GM19025 (cell line): ENCODE results near the gene PPP2R3B.
"Not testable (repeated sequence)": the region's sequence is repeated elsewhere in the genome, so short reads cannot be mapped to it uniquely, and the experiment has no call there.

Experiments
- ATAC-seq: cut with Tn5 transposase; IDR thresholded peaks from one replicate; pipeline ENCODE4 v1.9.1; 2021; ENCODE audit warnings: mild to moderate bottlenecking, low read depth, moderate library complexity; ENCODE audit not compliant: unreplicated experiment

PPP2R3B gene

GRCh38 chrX:324664-325063, 62.0 kb downstream of the PPP2R3B start:
- not testable (repeated sequence) for ATAC-seq

DNA sequence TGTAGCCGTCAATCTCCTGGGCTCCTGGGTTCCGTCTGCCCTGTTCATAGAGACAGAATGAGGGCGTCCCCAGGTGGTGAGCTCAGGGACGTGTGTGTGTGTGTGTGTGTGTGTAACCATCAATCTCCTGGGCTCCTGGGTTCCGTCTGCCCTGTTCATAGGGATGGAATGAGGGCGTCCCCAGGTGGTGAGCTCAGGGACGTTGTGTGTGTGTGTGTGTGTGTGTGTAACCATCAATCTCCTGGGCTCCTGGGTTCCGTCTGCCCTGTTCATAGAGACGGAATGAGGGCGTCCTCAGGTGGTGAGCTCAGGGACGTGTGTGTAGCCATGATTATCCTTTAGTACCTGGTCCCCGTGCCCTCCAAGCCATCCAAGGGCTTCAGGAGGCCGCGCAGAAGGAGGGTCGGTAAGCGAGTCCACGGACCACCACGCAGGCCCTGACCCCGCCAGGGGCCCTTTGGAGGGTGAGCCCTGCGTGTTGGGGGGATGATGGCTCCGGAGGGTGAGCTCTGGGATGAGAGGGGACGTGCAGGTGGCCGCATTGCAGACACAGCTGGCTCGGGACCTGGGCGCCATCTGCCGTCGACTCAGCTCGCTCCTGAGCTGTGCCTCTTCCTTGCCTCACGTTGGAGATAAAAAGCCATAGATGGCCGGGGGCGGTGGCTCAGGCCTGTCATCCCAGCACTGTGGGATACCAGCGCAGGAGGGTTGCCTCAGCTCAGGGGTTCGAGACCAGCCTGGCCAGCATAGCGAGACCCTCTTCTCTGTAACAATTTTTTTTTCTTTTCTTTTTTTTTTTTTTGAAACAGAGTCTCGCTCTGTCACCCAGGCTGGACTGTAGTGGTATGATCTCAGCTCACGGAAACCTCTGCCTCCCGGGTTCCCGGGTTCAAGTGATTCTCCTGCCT, 62.7 kb downstream of the PPP2R3B start:
- ATAC-seq: no peak

- ATAC-seq: no peak
These were observed 66.5 kb downstream of the PPP2R3B start for GRCh38 chrX:320126-320783.

DNA sequence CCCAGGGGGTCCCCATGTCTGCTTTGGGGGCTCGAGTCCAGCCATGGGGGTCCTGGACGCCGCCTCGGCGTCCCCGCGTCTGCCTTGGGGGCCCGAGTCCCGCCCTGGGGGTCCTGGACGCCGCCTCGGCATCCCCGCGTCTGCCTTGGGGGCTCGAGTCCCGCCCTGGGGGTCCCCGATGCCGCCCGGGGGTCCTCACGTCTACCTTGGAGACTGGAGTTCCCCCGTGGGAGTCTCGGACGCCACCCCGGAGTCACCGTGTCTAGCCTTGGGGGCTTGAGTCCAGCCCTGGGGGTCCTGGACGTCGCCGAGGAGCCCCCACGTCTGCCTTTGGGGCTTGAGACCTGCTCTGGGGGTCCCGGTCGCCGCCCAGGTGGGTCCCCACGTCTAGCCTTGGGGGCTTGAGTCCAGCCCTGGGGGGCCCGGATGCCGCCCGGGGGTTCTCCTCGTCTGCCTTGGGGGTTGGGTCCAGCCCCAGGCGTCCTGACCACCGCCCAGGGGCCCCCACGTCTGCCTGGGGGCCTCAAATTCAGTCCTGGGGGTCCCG, 67.1 kb downstream of the PPP2R3B start:
- no peak for ATAC-seq

- ATAC-seq: peak; percentile 81
These were observed 67.7 kb downstream of the PPP2R3B start, which contains the start of gene GTPBP6 for GRCh38 chrX:318739-319578. GTPBP6 (minus strand) TSS chrX:318796; CDS start chrX:318787, 9 bp downstream.

GRCh38 chrX:318068-318738, 68.5 kb downstream of the PPP2R3B start:
- peak; percentile 42 for ATAC-seq

GRCh38 chrX:317424-318067, 69.2 kb downstream of the PPP2R3B start:
- ATAC-seq: no peak

DNA sequence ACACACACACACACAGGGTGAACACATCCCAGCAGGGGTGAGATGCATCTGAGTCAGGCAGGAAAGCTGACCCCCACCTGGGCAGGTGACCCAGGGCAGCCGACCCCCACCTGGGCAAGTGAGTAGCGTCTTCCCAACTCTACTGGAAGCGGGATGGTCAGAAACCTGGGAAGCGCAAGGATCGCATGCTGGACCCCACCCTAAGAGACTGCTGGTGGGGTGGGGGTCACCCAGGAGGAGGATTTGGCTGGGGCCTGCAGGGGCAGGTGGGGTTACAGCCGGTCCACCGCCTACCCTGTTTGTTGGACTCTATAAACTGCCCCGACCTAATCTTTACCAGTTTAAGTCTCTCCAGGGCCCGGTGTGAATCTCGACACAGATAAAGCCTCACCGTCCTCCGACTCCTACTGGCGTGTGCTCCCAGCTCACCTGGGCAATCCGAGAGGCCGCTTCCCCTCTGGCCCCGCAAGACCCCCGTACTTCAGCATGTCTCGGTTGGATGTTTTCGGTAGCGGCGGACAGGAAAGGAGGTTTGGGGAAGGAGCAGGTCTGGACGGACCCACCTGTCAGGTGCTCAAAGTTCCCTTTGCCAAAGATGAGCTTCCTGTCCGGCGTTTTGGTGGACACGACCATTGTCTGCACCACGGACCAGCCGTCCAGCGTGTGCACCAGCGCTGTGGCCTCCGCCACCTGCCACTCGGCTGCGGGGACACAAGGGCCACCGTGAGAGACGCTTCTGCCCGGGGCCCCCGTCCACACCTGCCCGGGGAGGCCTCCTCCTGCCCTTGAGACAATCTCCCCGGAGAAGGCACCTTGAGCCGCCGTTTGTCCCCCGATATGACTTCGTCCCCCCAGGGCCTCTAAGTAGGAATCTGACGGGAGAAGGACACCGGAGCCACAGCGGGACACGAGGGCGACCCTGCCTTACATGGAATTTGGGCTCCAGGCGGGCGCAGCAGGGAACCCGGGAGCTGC, 70.1 kb downstream of the PPP2R3B start:
- ATAC-seq: no peak

GRCh38 chrX:314781-315595, 71.7 kb downstream of the PPP2R3B start:
- no peak for ATAC-seq

DNA sequence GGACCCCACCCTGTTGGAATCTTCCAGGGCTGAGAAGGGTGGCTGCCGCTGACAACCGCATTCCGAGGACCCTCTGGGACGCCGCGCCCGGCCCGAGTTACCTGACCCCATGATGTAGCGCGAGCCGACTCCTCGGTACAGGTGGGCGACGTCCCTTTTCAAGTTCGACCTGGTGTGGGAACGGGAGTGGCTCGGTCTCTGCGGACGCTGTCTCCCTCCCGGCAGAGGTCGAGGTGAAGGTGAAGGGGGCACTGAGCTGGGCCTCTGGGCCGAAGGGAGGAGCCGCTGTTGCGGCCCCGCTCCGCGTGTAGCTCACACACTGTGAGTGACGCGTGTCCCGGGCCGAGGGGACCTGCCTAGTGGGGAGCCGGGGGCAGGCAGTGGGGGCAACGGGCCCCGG, 72.7 kb downstream of the PPP2R3B start:
- ATAC-seq: no peak

GRCh38 chrX:313546-313945, 73.2 kb downstream of the PPP2R3B start:
- ATAC-seq: no peak

DNA sequence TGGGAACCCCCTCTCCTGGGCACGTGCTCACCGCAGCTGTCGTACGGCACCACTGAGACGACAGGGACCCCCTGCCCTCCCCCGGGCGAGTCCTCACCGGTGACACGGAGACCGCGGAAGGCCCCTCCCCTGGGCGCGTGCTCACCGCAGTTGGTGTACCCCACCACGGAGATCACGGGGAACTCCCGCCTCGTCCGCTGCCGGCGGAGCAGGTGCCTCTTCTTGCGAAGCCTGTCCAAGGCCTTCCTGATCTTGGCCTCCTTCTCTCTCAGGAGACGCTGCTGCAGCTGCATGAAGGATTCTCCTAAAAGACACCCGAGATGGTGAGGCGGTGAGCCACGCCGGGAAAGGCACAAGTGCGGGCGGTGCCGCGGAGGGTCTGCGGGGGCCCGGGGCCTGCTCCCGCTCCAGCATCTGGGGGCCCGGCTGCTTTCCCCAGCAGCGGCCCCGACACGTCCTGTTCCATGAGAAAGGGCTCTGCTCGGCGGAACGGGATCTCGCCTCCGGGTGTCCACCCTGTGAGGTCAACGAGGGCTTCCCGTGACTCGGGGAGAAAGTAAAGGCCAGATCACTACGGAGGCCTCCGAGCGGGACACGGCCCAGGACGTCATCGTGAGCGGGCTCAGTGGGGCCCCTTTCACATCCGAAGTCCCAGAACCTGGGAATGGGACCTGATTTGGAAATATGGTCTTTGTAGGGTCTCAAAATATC, 73.9 kb downstream of the PPP2R3B start:
- no peak for ATAC-seq

DNA sequence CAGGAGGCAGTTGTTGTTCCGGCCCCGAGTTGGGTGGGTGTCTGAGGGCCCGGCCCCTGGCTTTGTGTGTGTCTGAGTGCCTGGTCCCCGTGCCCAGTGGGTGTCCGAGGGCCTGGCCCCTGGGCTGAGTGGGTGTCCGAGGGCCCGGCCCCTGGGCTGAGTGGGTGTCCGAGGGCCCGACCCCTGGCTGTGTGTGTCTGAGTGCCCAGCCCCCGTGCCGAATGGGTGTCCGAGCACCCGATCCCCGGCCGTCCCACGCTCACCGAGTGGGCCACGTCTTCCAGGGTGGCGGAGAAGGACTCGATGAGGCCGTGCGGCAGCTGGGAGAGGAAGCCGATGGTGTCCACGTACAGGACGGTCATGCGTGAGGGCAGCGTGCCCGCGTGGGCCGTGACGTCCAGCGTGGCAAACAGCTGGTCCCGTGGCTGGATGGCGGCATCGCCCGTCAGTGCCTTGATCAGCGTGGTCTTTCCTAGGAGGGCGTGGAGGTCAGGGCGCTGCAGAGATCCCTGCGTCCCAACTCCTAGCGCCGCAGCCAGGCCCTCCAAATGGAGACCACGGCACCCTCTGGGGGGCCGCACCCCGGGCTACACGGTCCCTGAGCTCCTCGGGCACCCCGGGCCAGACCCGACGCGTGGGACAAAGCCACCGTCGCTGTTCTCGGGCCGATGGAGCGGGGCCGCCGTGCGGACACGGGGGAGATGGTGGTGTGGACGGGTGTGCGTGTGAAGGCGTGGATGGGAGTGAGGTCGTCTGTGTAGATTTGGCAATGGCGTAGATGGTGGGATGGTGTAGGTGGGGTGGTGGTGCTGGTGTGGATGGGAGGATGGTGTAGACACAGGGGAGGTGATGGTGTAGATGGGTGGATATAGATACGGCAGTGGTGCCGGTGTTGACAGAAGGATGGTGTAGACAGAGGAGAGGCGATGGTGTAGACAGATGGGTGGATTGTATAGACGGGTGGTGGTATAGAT, 75.3 kb downstream of the PPP2R3B start:
- ATAC-seq: no peak

DNA sequence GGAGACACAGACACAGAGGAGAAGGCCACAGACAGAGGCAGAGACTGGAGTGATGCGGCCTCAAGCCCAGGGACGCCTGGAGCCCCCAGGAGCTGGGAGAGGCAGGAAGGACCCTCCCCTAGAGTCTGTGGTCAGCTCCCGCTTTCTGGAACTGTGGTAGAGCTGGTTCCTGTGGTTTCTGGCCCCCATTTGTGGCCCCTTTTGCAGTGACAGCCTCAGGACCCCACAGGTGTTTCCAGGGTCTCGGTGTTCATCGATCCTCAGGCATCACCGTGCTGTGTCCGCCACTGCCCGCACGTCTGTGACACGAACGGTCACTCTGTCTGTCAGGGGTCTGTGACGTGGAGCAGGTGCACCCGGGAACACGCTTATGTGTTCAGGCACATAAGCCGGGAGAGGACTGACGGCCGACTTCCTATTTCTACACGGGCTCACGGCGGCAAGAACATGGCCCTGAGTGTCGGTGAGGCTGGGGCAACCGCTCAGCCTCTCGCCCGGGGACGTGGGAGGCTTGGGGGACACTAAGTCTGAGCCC, 76.0 kb downstream of the PPP2R3B start:
- no peak for ATAC-seq

DNA sequence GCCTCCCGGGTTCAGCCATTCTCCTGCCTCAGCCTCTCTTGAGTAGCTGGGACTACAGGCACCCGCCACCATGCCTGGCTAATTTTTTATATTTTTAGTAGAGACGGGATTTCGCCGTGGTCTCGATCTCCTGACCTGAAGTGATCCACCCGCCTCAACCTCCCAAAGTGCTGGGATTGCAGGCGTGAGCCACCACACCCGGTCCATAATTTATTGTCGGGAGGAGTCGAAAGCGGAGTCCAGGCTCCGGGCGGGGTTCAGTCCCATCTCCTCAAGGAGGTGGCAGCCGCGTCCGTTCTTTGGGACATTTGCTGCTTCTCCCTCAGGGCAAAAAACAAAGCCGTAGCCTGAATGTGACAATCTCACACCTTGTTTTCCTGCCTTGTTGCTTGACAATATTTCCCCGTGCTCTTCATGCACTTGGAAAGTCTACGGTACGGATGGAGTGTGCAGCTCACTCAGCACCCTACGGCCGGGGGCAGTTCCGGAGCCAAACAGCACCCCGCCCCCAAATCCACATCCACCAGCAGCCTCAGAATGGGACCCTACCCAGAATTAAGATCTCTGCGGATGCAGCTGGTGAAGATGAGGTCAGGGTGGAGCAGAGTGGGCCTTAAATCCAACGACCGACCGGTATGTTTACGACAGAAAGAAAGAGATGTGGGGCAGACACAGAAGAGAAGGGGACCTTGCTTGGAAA, 77.7 kb downstream of the PPP2R3B start:
- no peak for ATAC-seq
